Fibroblast of skin of right biceps (primary cell): ENCODE results near the gene ONECUT1.

ENCODE experiments used
- DNase-seq: peaks from one replicate; pipeline ENCODE4 v3.0.0-alpha.2; 2013

The ONECUT1 gene

DNA sequence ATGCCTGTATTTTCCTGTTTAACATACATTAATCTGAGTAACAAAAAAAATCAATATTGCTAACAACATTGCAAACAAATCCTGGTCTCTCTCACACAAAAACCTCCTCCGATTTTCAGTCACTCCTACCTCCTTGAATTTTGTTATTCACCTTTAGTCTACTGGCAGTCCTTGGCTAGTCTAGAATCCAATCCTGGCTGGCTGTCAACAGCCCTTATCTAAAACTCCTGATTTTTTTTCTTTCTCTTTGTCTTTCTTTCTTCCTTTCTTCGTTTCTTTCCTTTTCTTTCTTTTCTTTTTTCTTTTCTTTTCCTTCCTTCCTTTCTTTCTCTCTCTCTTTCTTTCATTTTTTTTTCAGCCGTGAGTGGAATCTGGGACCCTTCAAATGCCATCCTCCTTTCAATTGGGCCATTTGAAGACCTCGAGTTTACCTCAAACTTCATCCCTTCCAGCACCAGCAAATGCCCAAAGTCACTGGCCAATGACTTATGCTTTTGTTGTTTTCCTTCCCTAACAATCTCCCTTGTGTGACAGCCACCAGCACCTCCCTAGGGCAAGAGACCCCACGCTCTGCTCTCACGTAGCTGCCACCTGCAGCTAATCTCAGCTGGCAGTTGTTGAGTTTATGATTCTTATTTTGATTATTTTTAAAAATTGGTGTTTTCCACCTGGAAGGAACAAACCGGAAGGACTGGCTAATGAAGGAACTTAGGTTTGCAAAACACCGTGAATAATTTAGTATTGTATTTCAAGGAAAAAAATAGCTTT is 6.8 kb upstream of the ONECUT1 start:
- no peak for DNase-seq

GRCh38 chr15:52796228-52796521 is 6.0 kb upstream of the ONECUT1 start:
- no peak for DNase-seq

DNA sequence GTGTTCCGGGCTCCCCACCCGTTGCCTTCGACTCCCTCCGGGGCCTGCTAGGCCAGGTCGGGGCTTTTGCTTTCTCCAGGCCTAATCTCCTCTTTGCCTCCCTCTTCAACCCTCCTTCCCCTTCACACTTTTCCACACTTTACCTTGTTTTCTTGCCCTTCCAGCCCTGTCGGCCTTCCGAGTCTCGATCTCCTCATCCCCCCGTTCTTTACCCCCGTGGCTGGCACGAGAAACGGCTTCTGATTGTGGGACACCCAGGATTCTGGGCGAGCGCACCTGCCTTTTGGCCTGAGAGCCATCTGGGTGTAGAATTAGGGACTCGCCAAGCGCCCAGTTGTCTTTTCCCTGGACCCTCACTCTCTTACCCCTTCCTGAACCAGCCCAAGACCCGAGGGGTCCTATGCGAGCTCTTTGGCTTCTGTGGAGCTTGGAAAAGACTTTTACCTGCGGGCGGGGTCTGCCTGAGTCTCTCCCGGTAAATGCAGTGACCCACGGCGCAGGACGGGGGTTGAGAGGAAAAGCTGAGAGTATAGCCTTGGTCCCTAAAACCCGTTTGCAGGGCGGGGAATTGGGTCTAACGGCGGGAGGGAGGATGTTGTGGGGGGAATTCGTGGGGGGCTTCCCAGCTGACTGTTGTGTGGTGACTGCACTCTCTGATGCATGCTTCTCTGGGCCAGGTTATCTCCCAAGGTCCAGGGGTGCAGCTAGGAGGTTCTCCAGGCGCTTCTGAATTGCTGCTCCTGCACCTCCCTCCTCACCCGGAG is 5.5 kb upstream of the ONECUT1 start:
- no peak for DNase-seq

DNA sequence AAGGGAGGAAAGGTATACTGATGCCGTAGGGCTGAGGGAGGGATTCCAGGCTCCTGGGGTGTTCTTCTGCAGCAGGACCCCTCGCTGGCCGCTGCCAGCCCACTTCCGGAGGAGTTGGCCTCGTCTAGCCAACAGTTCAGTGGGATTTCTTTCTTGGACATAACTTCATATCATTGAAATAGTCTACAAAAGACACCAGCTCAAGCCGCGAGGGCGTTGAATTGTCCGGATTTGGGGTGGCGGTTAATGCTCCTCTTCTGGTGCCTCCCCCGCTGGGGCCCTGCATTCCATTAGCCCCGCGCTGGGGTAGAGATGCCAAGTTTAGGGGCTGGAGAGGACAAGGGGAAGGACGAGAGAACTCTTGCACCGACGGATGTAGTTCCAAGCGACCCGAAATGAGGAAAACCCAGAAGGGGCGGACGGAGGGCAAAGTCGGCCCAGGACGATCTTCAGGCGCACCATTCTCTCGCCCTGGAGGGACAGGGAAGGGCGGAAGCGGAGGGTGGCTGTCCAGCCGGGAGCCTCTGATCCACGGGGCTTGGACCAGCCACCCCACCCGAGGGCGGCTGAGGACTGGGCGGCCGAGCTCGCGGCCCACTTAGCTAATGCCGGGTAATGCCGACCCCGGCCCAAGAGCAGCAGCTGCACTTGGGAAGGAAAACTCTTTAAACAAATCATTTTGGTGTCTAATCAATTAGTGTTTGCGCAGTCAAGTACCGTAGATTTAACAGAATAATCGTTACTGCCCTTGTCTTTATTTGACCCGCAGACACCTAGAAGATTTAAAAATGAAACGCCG is 4.7 kb upstream of the ONECUT1 start:
- DNase-seq, result no peak

GRCh38 chr15:52791776-52792175 is 1.6 kb upstream of the ONECUT1 start:
- no peak for DNase-seq

DNA sequence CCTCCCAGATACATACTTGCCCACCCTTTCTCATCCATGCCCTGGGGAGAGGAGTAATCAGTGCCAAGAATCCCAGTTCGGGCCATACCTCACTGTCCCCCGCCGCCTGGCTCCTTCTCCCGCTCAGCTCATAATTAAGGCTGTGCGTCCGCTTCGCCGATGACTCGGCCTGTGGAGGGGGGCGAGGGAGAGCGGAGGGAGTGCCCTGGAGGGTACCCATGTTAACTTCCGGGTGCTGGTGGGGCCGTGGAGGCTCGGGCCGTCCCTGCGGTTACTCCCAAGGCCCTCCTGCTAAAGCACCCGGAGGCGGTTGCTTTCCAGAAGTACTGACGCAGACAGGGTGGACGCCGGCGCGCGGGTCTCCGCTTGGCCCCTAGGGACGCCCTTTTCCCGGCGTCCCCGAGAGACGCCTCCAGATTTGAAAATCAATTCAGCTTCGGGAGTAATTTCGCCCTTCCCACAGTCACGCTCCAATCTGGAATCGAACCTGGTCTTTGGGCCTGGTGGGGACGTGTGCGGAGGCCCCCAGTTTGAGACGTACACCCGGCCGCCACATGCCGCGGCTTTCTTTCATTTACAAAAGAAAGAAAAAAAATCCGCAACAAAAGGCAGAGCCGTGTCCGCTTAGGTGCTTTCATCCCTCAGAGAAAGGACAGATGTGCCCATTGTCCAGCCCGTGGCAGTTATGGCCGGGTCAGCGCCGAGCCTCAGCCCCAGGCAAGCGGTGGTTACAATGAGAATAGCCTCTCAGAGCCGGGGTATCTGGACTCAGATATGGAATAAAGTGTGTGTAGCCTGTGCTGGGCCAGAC is 1.0 kb upstream of the ONECUT1 start:
- peak; percentile 24 for DNase-seq

DNA sequence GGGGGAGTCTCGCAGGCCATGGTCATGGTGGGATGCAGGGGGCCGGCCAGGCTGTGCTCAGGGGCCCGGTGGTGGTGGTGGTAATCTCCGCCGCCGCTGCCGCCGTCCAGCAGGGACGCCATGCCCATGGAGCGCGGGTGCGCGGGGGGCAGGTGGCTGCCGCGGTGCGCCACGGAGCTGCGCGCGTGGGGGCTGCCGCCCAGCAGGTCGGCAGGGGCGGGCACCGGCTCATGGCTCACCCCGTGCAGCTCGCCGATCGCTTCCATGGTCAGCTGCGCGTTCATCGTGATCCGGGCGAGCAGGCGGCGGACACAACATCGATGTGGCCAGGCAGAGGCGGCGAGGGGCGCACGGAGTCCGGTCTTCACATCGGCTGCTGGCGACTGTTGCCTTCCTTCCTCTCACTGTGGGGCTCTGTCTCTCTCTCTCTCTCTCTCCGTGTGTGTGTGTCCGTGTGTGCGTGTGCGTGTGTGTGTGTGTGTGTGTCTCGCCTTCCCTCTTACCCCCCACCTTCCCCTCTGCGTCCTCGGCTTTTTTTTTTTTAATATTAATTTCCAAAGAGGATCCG is 451 bp downstream of the ONECUT1 start:
- DNase-seq, result peak; percentile 11

DNA sequence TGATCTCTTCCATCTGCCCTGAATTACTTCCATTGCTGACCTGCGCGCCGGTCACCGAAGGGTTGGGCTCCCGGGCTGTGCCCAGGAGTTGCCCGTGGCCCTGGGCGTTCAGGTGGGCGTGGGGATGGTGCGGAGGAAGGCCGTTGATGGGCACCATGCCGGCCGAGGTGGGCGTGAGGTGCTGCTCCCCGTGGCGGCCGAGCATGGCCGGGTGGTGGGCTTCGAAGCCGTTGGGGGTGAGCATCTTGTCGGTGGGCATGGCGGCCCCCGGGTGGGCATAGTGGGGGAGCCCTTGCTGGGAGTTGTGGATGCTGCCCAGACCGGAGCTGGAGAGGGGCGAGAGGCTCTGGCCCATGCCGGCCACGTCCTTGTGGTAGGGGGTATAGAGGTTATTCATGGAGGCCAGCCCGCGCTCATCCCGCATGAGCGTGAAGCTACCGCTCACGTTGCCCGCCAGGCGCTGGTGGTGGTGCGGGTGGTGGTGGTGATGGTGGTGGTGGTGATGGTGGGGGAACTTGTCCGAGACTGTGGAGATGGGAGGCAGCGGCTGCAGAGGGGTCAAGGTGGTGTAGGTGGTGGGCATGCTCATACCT is 1.0 kb downstream of the ONECUT1 start:
- DNase-seq, result no peak

GRCh38 chr15:52788099-52788986 is 1.8 kb downstream of the ONECUT1 start:
- DNase-seq, result no peak

GRCh38 chr15:52787549-52788098 is 2.5 kb downstream of the ONECUT1 start:
- DNase-seq, result no peak

DNA sequence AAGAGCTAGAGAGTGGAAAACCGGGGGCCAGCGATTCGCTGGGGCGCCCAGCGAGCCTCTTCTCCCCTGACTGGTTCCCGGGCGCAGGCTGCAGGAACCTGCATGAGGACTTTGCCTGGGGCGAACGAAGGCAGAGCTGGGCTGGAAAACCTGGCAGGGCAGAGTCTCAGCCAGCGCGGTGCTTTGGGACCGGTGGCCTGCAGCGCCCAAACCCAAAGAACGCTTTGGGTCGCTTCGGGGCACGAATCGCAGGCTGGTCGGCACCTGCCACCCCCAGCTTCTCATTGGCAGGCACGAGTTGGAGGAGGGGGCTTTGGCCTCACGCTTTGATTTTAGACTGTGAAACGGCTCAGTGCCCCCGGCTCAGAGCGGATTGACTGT is 3.0 kb downstream of the ONECUT1 start:
- DNase-seq, result no peak

DNA sequence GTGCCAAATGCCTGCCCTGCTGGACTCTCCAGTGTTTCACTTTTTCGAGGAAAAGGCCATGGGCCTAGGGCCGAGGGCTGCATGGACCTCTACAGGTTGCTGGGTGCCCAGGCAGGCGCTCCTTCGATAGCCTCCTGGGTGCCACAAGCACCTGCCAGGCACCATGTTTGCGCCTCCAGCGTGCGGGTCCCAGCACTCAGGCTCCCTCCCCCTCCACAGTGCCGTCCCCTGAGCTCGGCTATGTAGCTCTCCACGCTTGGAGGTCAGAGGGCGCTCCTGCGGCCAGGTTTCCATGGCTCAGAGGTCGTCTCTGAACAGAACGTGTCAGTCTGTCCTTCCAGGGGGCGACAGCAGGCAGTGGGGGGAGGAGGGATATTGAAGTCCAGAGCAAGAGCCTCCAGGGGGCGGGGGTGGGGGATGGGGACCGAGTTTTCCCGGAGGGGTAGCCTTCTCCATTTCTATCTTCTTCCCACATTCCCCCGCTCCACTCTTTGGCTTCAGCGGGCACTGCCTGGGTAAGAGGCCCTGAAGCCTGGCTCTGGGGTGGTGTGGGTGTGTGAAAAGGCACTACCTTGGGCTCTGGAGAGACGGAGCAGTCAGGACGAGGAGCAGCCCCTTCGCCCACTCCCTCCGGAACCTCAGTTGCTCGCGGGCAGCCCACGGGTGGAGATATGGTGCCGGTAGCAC is 3.6 kb downstream of the ONECUT1 start:
- no peak for DNase-seq

DNA sequence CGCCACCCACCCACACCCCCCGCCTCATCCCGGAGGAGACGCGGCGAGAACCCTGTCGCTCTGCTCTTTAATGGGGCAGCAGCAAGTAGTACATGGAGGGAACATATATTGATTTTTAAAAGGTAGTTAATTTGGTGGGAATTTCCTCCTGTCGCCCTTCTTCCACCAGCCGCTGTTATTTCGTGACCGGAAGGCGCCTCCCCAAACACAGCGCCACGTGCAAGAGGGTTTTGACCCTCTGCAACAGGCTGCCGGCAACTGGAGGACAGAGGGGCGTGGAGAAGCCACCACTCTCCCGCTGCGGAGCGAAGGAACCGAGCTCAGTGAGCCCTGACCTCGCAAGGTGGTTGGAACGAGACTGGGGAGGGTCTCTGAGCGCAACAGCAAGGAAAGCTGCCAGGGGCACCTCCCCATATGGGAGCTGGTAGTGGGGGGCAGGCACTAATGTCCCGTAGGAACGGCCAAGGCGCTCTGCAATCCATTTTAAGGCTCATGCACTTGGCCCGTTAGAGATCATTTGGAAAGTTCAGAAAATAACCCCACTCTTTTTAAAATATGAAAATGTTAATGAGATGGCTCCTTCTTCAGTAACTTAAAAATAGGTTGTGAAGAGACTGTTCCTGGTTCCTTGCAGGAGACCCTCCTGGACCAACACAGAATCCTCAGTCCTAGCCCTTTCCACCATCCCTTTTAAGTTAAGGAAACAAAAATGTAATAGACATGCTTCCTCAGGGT is 4.3 kb downstream of the ONECUT1 start:
- DNase-seq, result no peak

GRCh38 chr15:52784799-52785671 is 5.1 kb downstream of the ONECUT1 start:
- no peak for DNase-seq

DNA sequence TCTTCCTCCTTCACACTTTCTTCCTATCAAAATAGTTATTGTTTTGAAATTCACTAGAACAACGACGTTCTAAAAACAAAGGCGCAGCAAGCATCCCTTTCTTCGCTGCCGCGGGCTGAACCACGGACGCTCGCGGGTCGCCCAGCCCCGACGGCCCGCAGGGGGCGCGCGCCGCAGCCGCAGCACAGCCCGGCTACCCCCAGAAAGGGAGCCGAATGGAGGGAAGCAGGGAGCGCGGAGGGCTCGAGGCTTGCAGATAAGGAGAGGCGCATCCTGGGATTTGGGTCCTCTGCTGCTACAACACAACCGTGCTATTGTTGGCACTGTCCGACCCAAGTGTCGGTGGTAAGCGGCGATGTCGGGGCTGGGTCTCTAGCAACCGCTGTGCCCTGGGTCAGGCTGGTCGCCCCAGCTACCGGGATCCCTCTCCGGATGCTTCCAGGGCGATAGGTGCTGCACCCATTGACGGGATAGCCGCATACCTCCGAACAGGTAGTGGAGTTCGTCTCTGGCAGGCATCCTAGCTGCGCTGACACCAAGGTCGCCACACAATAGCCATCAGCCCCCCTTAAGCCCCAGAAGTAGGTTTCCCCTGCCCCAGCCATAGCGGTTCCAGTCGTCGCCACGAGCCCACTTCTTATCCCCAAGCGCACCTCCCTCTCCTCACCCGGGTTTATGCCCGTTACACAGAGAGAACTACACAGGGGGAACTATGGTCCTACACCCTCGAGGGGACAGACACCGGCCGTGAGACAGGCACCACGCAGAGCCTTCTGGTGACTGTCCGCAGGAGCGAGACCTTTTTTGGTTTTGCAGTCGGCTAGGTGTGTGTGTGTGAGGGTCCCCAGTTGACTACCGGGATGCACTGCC is 6.0 kb downstream of the ONECUT1 start:
- DNase-seq, result peak; percentile 19

GRCh38 chr15:52783191-52783829 is 6.8 kb downstream of the ONECUT1 start:
- no peak for DNase-seq

DNA sequence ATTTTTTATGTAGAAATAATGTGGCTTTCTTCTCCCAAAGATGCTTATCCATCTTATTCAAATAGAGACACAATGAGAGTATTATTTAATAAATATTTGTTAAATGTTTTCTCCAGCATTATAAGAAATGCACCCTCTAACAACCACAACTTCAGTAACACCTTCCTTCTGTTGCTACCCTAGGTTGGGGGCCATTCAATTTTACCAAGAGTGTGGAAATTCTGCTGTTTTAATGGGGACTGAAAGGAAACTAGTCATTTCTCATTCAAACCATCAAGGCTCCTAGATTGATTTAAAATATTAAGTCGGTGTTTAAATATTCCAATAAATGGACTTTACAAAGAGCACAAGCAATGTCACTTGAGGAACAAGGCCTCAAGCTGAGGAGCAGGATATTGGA is 7.6 kb downstream of the ONECUT1 start:
- no peak for DNase-seq
